Dedifferentiated amniotic fluid mesenchymal stem cell (primary cell): ENCODE measurements around the gene RFT1.

Source experiments
- DNase-seq: peaks from one replicate; pipeline ENCODE4 v3.0.0-alpha.2; 2016; ENCODE audit errors: extremely low spot score

Gene RFT1, protein sequence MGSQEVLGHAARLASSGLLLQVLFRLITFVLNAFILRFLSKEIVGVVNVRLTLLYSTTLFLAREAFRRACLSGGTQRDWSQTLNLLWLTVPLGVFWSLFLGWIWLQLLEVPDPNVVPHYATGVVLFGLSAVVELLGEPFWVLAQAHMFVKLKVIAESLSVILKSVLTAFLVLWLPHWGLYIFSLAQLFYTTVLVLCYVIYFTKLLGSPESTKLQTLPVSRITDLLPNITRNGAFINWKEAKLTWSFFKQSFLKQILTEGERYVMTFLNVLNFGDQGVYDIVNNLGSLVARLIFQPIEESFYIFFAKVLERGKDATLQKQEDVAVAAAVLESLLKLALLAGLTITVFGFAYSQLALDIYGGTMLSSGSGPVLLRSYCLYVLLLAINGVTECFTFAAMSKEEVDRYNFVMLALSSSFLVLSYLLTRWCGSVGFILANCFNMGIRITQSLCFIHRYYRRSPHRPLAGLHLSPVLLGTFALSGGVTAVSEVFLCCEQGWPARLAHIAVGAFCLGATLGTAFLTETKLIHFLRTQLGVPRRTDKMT

DNA sequence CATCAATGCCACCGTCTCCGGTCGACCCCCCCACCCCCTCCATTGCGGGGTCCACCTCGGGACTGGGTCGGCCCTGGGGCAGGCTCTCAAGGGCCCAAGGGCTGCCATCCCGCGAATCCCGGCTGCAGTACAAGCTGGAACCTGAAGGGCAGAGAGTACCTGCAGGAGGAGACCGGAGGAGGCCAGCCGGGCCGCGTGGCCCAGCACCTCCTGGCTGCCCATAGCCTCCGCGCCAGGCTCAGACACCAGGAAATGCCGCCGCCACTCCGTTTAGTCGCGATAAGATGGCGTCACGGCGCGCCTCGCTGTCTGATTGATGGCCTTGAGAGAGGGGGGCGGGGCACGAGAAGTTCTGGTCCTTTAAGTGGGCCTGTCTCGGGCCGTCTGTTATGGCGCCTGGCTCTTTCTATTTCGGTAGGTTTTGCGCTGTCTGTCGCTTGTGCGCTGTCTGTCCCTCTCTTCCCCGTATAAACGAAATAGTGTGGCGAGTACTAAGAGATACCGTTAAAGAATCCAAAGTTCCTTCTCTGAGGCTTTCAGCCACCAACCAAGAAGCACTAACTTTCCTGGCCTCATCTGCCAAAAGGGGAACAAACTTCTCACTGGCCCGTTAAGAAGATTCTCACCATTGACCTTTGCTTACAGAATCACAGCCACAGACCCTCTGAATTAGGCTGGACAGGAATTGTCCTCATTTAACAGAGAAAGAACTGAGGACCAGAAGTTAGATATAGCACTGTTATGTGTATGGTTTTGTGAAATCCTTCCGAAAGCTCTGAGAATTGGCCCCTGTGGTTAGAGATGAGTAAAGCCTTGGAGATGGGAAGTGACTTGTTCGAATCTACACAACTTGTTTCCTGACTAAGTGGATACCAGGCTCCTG, at the start of gene RFT1:
Gene RFT1, minus strand, starts transcription at position 257 of the 883 bp plus-strand sequence. Its CDS starts 35 bp downstream, at position 222.
- DNase-seq, result peak; percentile 95

DNA sequence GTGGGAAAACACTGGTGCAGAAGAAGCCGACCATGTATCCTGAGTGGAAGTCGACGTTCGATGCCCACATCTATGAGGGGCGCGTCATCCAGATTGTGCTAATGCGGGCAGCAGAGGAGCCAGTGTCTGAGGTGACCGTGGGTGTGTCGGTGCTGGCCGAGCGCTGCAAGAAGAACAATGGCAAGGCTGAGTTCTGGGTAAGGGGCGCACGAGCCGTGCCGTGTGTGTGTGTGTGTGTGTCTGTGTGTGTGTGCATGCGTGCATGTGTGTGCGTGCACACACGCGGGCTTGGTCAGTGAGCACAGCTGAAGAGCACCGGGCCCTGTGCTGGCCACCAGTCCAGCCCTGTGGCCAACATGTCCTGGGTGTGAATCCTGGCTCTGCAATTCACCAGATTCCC, 49.3 kb upstream of the RFT1 start:
- no peak for DNase-seq

DNA sequence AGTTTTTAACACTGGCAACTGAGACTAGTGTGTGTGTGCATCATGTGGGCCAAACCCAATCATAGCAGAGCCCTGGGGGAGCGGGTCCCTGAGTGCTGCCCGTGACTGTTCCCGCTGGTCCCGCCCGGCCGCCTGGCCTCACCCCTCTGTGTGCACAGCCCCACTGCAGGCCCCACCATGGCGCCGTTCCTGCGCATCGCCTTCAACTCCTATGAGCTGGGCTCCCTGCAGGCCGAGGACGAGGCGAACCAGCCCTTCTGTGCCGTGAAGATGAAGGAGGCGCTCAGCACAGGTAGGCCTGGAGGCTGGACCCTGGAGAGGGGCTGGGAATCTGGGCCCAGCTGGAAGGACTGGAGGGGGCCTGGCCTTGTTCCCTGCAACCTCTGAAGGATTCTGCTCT, 48.0 kb upstream of the RFT1 start:
- no peak for DNase-seq

DNA sequence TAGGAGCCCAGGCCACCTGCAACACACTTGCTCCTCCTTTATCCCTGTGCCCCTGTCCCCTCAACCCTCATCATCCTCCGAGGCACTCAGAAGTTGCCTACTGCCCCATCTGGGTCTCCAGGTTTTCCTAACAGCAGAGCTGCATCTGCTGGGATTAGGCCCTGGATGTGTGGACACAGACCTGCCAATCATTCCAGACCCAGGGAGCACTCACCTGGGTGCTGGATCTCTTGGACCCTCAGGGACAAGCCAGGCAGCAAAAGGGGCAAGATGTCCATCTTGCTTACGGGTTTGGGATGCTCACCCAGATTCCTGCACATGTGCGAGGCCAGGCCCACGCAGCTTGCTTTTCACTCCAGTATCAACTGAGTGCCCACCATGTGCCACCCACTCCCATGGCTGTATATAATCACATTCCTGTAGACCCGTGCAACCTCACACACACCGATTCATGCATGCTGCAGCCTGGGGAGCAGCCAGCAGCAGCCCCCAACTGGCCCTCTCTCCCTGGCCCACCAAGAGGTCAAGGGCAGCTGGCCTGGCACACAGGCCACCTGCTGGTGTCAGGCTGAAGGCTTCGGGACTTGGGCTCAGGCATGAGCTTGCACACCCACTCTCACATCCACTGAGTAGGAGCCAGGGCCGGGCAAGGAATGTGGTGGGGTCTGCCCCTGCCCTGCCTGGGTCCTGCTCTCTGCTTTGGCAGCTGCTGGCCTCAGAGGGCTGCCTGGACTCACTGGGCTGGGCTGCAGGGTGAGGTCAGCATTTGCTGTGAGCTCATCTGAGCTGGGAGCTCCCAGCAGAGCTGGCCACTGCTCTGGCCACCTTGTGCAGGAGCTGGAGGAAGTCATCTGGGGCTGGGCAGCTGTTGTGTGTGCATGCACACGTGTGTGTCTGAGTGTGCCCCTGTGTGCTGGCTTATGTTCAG, 45.6 kb upstream of the RFT1 start:
- DNase-seq, result no peak

DNA sequence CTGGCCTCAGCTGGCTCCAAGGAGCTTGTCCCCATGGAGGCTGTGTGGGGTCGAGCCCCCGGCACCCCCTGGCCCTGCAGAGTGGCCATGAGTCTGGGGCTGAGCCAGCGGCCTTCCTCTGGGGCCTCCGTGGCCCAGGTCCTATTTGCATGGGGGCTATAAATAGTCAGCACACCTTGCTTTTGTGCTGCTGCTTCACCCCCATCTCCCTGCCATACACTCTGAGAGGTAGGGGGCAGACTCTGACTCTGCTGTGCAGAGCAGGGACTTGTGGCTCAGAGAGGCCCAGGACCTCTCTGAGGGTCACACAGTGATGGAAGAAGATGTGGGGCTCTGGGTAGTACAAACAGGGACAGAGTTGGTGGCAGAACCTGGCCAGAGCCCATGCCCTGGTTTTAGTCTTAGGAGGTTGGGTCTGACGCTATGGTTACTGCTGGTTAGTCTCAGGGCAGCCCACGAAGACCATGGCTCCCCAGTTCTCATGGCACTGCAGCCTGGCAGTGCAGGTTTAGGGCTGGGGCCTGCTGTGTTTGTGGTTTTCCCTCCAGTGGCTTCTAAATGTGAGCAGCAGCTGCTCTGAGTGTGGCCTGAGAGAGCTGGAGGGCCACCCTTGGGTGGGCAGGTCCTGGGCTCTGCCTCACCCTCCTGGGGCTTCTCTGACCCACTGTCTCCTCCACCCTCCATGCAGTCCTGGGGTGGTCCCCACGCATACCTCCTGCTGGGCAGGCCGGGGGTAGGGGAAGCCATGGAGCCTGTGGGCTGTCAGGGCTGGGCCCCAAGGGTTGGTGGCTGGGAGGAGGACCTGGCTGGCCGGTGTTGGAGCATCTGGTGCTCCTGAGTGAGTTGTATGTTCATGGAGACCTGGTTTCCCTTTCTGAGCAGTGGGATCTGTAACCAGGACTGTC, 44.4 kb upstream of the RFT1 start:
- DNase-seq, result no peak

DNA sequence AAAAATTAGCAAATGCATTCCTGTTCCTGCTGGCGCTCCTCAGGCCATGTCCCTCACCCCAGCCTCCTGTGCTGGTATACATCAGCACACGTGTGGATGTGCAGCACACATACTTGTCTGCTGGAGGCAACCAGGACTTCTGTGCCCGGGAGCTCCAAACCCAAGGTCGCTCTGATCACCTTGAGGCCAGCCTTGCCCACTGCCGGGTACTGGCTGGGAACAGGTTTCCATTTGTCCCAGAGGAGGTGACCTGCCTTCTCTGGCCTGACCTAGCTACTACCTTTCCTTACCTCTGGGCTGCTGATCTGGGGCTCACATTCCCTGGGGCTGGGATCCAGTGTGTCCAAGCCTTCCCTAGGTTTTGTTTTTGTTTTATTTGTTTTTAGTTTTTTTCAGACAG, 42.9 kb upstream of the RFT1 start:
- no peak for DNase-seq

DNA sequence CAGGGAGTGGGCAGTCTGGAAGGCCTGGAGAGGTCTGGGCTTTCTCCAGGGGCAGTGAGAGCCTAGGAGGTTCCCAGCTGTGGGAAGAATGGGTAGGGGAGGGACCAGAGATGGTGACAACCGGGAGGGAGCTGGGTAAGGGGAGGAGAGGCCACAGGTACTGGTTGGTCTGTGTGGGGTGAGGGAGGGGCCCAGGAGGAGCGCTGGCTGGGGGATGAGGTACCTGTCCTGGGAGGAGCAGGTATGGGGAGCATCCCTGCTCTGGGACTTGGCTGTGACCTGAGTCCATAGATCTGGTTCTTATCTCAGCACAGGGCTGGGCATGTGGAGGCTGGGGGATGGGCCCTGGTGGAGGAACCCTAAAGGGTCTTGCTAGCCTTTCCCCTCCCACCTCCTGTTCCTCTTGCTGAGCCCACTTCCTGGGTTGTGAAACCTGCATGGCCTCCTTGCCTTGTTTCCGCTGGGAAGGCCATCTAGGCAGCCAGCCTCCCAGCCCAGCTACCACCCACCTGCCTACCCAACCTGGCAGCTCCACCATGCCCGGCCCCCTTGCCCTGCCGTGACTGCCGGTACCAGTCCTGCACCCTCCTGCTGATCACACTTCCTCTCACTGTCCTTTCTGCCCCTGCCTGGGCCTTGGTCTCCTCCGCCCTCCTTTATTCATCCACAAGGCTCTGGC, 41.7 kb upstream of the RFT1 start:
- DNase-seq, result no peak

DNA sequence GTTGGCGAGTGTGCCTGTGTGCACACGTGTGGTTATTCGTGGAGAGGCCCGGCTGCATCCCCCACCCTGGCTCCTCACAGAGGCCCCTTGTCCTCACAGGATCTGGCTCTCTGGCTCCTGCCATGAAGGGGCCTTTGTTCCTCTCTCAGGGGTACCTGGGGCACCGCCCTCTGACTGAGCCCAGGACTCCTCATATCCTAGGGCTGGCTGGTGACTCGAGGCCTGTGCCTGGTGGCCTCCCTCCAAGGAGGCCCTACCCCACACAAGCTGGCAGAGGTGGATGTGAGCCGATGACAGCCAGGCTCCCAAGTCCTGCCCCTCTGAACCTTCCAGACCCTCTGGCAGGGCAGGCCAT, 40.8 kb upstream of the RFT1 start:
- DNase-seq, result no peak

DNA sequence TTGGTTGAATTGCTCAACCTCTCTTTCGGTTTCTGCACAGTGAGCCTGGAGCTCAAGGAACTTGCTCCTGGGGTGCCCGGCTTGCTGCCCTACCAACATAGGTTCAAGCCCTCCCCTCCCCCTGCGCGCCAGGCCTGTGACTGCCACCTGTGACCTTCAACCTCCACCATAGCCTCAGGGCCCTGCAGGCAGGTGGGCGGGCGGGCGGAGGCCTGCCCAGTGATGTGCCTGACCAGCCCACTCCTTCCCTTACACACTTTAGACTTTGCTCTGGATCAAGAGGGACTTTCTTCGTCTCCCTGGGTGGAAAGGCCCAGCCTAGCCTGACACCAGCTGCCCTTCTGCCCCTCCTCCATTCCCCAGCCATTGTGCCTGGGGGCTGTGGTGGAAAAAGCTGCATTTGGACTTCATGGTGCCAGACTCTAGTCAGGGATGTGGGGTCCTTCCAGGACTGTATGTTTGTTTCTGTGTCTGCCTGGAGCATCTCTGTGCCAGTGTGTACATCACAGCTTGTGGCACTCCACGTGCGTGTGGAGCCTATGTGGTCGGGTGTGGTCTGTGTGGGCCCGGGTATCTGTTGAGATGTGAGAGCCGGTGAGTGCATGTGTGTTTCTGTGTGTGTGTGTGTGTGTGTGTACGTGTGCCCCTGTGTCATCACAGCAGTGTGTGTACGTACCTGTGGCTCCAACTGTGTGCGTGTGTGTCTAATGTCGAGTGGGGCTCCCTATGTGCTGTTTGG, 40.3 kb upstream of the RFT1 start:
- DNase-seq, result no peak

DNA sequence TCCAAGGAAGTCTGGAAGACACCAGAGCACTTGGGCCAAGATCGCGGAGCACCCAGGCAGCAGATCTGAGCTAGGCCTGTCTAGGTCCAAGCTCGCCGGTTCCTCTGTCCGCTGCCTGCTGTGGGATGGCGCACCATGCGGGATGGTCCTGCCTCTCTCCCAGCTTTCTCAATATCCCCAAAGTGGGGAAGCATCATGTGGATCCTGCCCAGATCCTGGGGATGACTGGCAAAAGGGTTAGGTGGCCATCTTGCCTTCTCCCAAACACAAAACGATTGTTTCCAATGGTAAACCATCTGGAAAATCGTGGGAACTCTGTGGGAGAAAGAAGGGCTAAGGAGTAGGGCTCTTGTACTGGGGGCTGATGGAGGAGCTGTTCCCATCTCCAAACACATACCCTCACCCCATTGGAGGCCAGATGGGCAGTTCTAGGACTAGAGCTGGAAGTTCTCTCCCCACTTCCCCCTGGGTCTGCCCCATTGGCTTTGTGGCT, 39.6 kb upstream of the RFT1 start:
- no peak for DNase-seq

DNA sequence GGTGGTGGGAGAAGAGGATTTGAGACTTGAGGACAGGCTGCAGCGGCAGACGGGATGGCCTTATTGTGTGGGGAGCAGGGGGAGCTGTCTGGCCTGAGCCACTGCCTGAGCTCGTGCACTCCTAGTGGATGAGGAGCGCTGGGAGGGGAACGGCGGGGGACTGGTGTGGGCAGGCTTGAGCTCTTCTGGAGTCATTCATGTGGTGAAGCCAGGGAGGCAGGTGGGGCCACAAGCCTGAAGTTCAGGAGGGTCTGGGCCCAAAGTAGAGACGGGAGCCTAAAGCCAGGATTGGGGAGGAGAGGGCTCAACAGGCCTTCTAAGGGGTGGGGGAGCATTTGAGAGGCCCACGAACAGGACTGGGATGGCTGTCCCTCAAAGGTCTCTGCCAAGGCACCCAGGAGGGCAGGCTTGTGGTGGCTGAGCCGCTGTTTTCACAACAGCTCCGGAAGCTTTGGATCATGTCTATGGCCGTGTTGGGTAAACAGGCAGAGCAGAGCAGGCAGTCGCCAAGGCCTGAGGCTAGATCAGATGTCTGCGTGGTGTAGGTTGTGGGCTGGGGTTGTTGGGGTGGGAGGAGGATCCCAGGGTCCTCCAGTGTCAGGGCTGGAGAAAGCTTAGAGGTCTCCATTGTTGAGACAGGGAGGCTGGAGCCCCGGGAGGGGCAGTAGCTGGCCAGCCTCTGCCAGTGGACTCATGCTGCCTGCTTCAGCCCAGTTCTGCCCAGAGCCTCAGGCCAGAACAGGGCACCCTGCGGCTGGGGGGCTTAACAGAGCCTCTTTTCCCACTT, 39.0 kb upstream of the RFT1 start:
- DNase-seq, result no peak

DNA sequence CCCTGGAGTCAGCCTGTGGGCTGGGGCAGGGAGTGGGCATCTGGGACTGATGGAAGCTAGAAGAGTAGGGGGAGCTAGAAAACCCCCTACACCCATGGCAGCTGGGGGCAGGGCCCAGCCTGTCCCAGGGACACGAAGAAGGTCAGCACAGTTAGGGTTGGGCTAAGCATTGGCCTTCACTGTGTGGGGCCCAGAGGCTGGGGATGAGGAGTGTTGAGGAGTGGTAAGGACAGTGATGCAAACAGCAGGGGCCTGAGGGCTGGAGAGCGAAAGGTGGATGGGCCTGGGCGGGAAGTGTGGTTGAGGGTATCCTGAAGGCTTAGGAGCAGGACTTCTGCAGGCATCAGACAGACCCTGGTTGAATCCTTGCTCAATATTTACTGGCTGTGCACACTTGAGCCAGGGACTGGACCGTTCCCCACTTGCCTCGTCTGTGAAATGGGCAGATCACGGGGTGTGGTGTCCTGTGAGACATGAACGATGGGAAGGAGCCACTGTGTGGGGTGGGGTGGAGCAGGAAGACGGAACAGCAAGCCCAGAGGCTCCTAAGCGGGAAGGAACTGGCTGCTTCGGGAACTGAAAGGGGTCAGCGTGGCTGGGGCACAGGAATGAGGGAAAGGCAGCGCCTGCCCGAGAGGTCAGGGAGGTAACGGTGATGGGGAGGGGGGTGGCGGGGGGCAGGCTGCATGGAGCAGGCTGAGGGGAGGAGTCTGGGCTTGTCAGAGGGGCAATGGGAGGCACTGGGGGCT, 38.1 kb upstream of the RFT1 start:
- no peak for DNase-seq

DNA sequence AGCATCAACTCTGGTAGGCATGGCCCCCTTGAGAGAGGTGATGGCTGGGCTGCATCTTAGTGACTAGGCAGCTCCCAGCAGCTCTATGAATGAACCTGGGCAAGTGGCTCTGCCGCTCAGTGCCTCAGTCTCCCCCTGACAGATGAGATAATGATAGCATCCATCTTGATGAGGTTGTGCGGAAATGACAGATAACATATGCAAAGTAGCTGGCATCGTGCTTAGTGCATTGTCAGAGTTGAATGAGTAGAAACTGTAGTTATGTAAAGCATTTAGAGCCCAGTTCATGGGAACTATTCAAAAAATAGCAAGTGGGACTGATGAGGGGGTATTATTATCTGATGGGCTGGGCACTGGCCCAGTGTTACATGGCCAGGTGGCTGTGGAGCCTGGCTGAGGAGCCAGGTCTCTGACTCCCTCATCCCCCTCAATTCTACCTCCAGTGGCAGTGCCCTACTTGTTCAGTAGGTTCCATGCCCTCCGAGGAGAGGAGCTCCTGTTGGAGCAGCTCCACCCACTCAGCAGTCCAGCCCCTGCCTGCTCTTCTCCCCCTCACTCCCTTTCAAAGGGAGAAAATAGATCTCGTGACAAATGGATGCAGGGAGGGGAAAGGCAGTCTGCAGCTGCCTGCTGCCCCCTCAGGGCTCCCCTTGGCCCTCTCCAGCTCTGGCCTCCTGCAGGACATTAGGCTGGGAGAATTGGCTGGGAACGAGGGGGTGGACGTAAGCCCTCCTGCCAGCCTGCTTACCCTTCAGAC, 37.4 kb upstream of the RFT1 start:
- no peak for DNase-seq

DNA sequence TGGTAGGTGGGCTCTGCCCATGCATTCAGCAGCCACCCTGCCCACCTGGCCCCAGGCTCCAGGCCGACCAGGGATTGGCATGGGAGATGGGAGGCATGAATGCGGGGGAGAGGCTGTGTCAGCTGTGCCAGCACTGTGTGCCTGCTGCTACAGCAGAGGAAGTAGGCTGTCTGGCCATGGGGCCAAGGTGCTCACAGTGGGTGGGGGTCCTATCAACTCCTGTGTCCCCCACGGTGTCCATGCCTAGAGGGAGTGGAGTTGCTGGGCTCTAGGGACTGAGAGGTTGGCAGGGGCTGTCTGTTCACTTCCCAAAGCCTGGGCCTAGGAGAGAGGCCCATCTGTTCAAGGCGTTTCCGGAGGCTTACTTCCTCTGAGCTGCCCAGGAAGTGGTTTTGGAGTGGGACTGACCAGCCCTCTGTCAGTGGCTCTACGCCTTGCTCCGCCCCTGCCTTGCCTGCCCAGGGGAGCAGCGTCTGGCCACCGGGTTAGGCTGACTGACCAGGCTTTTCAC, 36.6 kb upstream of the RFT1 start:
- no peak for DNase-seq

DNA sequence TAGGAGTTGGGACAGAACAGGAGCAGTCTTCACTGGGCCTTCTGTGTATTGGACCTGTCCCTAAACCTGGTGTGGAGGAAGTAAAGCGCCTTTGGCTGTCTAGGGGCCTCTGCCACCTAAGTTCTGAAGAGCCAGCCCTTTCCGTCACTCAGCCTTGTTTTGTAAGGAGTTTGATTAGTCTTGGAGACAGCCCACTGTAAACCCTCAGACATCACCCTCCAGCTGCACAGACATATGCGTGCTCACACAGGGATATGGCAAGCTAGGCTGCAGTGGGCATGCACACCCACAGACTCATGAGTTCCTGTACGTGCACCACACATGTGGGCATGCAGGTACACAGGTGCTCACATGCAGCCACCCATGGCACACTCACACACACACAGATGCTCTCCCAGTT, 36.0 kb upstream of the RFT1 start:
- no peak for DNase-seq

DNA sequence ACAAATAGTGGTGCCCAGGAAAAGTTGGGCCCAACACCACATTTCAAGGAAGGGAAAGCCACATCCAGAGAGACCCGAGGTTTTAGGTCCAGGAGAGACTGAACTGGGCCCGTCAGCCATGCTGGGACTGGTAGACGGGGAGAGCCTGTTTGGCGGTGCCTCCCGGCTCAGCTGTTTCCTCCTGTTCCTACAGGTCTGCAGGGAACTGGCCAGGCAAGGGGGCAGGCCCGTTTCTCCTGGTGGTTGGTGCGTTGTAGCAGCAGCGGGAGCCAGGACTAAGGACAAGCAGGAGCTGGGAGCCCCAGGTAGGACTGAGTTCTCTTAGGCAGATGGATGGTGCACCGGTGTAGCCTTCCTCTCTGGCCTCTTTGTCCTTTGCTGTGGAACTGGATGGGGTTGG, 34.7 kb upstream of the RFT1 start:
- no peak for DNase-seq
